Aortic smooth muscle cell (primary cell): Measurements from ENCODE around the gene TRAPPC8. TPM values are rescaled to one million over a fixed set of nuclear protein-coding genes. Genes with fewer than 3 reads are reported as not detected.

Experiments
- total RNA-seq: library from RNA; depleted of rRNA; stranded (reverse); fragments of >200 nt; gene quantifications from 2 replicates; pipeline ENCODE4 v1.2.3, GENCODE V29; 2014

Gene TRAPPC8, protein sequence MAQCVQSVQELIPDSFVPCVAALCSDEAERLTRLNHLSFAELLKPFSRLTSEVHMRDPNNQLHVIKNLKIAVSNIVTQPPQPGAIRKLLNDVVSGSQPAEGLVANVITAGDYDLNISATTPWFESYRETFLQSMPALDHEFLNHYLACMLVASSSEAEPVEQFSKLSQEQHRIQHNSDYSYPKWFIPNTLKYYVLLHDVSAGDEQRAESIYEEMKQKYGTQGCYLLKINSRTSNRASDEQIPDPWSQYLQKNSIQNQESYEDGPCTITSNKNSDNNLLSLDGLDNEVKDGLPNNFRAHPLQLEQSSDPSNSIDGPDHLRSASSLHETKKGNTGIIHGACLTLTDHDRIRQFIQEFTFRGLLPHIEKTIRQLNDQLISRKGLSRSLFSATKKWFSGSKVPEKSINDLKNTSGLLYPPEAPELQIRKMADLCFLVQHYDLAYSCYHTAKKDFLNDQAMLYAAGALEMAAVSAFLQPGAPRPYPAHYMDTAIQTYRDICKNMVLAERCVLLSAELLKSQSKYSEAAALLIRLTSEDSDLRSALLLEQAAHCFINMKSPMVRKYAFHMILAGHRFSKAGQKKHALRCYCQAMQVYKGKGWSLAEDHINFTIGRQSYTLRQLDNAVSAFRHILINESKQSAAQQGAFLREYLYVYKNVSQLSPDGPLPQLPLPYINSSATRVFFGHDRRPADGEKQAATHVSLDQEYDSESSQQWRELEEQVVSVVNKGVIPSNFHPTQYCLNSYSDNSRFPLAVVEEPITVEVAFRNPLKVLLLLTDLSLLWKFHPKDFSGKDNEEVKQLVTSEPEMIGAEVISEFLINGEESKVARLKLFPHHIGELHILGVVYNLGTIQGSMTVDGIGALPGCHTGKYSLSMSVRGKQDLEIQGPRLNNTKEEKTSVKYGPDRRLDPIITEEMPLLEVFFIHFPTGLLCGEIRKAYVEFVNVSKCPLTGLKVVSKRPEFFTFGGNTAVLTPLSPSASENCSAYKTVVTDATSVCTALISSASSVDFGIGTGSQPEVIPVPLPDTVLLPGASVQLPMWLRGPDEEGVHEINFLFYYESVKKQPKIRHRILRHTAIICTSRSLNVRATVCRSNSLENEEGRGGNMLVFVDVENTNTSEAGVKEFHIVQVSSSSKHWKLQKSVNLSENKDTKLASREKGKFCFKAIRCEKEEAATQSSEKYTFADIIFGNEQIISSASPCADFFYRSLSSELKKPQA (N-terminal part only)
- total RNA-seq: 44.0 and 48.9 TPM in 2 replicates

DNA sequence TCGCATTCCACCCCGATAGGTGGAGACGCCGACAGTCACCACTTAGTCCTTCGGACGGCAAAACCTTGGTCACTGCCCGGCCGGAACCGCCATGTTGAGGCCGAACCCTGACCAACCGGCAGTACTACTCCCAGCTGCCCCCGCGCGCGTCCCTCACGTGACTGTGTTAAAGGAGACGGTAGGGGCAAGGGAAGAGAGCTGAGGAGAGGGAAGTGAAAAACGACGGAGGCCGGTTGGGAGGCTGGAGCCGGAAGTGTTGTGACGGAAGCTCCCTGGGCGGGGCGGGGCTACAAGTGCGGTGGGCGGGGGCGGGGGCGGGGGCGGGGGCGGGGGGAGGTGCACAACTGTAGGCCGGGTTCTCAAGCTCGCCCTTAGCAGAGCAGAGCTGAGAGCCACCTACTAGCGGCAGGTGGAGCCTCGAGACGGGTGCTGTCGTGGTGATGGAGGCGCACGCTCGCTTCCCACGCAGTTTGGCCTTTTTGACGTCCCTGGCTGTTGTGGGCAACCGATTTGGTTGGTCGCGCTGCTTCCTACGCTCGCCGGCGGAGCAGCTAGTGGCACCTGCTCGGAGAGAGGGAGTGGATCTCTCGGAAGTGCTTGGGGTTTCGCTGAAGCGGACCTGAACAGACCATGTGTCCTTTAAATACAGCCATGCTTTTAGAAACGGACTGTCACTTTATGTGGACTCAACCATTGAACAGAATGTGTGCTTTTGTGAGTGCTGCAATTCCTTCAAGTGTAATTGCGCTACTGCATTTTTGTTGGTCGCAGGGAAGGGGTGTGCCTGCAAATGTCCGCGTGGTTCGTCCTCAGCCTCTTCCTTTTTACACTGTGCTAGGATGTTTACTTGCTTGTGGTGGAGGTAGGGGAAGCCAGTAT, at the start of gene TRAPPC8:
TRAPPC8 (minus strand) TSS at position 130 of the 879 bp plus-strand sequence. CDS start 364 bp downstream, outside the sequence.

Other genes starting within 250 kb of the TRAPPC8 start
- gene SLC25A52, start 182.2 kb downstream of the TRAPPC8 start, total RNA-seq: 0.06 and 0.13 TPM in 2 replicates
- gene RNF125, start 75.7 kb upstream of the TRAPPC8 start, total RNA-seq: 0.06 and 0.13 TPM in 2 replicates
- gene RNF138, start 148.7 kb upstream of the TRAPPC8 start, total RNA-seq: 16.0 and 16.5 TPM in 2 replicates
- gene MEP1B, start 246.9 kb upstream of the TRAPPC8 start, total RNA-seq: not detected in 2 replicates